GM19351 (cell line): ENCODE data around the gene ME2.
"Not testable (repeated sequence)": the region's sequence is repeated elsewhere in the genome, so short reads cannot be mapped to it uniquely, and the experiment has no call there.

Source experiments
- ATAC-seq: cut with Tn5 transposase; IDR thresholded peaks from one replicate; pipeline ENCODE4 v1.9.1; 2021; ENCODE audit warnings: mild to moderate bottlenecking, moderate library complexity; ENCODE audit not compliant: unreplicated experiment

Gene ME2

DNA sequence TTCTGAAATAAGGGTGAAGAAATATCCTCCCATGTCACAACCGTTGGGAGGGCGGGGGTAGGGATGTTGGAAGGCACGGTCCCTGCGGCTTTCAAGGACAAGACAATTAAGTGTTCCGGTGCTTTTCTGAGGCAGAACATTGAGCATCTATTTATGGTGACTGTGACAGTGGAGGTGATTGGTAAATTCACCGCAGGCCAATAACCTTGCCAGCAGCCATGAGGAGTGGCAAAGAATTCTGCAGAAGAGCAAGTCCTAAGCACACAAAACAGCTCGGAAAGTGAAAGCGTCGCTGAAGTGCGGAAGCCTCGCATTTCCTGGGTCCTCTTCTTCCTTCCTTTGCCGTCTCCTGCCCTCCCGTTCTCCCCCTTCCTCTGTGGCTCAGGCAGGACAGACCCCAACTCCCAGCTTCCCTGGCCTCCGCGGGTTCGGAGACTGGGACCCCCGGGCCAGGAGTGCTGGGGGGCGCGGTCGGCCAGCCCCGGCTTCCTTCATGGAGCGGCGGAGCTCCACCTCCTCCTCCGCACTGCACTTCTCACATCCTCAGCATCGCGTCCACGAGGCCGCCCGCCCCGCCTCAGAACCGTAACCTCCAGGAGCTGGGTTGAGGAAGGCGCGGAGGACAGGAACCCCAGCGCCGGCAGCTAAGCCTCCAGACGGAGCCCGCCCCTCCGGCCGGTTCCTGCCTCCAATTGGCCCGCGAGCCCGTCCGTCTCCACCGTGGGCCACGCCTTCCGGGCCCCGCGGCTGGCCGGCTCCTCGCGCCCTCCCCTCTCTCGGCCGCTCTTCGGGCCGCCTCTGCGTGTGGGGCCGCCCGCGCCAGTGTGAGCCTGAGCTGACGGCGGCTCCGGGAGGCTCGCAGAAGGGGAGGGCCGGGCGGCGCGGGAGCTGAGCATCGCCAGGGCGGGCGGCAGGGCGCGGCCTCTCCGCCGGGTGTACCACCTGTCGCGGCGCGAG is at the start of gene ME2:
Gene ME2, plus strand, starts transcription at position 774 of the 957 bp plus-strand sequence. CDS start 16,703 bp downstream, outside the sequence.
- peak; percentile 90 for ATAC-seq

DNA sequence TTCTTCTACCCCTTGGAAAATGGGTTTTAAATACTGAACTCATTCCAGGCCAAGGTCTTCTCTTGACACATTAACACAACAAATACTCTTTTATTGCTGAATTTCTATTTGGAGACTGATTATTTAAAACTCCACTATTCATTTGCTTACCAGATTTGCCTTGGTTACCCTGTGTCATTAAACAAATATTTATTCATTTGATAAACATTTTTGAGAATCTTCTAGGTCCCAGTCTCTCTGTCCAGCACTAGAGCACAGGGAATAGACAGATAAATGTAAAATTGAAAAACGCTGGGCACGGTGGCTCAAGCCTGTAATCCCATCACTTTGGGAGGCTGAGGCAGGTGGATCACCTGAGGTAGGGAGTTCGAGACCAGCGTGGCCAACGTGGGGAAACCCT is 49.3 kb upstream of the ME2 start:
- ATAC-seq = no peak

DNA sequence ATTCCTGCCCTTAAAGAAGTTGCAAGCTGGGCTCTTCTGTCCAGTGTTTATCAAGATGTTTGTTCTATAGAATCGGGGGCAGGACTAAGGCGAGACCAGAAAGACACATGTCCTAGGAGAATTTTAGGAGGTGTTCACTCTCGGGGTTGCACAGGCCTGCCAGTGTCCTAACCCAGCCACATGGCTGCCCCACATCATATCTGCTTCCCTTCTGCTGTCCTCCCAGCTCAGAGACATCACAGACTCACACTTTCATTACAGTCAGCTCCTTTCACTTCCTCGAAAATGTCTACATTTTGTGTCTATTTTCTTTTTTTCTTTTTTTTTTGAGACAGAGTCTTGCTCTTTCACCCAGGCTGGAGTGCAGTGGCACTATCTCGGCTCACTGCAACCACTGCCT is 48.4 kb upstream of the ME2 start:
- ATAC-seq = peak; percentile 81

DNA sequence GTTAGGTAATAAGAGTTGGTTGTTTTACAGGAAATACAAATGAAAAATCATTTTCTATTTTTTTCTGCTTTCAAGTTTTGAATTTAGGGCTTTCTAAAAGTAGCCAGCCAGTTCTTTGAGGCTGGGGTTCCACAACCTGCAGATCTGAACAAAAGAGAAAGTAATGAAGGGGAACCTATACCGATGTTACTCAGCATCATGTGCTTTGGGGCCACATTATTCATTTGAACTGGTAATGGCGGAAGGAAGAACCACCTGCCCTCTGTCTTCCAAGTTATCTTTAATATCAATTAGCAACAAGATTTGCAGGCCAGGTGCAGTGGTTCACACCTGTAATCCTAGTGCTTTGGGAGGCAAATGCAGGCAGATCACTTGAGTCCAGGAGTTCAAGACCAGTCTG is 46.2 kb upstream of the ME2 start:
- ATAC-seq = peak; percentile 65

DNA sequence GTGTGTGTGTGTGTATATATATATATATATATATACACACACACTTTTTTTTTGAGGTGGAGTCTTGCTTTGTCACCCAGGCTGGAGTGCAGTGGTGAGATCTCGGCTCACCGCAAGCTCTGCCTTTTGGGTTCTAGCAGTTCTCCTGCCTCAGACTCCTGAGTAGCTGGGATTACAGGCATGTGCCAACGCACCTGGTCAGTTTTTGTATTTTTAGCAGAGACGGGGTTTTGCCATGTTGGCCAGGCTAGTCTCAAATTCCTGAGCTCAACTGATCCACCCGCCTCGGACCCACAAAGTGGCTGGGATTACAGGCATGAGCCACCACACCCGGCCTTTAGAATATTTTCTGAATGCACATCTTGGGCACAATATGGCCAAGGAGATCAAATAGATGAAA is 45.4 kb upstream of the ME2 start:
- not testable (repeated sequence) for ATAC-seq

DNA sequence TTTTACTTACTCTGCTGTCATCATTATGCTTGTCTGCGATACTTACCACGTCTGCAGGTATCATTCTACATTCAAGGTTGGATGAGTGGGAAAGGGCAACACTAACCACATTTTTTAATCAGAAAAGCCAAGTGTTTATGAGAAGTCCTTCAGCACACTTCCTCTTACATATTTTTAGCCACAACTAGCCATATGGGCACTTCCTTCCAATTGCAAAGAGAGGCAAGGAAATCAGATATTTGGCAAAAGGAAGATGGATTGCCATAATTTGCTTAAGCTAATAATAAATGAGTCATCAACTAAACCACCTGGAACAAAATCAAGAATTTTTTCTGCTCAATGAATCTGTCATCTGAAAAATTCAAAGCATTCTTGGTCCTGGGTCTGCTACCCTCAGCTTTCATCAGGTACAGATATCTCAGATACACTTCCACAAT is 42.4 kb upstream of the ME2 start:
- no peak for ATAC-seq

DNA sequence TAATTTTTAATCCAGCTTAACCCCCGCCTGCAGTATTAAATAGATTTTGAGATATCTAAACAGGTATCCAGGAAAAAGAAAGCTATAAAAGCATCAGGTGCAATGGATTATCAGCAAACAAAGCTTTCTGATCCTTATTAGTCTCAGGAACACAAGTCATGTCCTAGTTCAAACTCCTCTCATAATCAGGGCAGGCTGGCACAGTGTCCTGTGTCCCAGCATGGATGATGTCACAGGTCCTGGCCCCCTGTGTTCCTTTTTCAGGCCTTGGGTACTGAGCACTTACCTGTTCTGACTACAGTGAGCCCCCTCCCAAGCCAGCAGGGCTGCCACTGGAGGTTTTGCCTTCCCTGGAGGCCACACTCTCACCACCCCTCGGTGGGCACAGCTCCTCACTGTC is 39.6 kb upstream of the ME2 start:
- ATAC-seq = no peak

DNA sequence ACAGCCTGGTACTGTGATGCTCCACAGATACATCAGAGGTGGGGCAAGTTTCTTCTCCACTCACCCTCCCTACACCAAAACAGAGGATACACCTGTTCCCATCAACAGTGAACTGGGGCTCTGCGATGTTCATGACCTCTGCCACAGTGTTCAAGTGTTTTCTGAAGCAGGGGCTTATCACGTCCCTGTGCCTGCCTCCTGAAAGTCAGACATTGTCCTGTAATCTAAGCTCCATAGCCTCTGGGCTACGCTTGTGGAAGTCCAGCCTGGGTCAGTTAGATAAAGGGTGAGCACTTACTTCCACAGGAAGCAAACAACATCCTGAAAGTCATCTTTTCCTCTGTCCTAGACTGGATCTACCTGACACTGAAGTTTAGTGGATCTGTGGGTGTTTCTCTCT is 38.9 kb upstream of the ME2 start:
- no peak for ATAC-seq

DNA sequence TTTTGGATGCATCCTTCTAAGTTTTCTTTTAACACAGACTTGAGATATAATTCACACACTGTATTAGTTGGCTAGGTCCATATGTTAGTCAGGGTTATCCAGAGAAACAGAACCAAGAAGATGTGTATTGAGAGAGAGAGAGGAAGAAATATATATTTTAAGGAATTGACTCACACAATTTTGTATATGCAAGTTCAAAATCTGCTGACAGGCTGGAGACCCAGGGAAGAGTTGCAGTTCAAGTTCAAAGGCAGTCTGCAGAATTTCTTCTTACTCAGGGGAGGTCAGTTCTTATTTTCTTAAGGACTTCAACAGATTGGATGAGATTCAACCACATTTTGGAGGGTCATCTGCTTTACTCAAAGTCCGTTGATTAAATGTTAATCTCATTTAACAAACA is 36.1 kb upstream of the ME2 start:
- ATAC-seq = no peak

DNA sequence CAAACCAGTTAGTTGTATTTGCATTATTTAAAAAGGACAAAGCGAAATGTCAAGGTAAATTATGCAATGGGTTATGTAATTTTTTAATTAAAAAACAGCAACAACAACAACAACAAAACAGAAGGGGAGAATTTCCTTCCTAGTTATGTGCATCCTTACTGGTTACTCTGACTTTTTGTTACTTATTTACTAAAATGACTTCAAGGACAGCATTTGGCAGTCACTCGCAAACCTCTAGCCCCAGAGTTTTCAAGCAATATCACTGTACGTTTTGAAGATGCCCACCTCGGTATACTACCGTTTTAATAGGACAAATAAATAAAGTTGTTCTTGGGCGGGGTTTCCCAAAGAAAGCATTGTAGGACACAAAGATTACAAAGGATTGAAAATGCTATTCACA is 34.4 kb upstream of the ME2 start:
- ATAC-seq = no peak

DNA sequence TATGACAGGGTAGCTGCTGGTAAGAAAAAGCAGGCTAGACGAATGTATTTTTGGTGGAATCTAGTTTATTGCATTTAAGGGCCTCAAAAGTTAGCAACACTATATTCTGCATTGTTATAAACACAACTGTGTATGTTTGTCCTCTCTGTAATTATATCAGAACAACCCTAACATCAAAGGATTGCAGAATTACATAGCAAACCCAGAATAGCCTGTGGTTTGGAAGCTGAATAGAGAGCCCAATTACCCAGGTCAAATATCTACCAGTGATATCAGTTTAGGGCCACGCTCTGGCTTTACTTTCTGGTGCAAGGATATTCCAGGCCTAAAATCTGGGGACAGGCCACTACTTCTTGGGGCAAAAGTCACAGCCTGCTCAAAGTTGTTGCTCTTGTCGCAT is 34.0 kb upstream of the ME2 start:
- ATAC-seq = no peak

DNA sequence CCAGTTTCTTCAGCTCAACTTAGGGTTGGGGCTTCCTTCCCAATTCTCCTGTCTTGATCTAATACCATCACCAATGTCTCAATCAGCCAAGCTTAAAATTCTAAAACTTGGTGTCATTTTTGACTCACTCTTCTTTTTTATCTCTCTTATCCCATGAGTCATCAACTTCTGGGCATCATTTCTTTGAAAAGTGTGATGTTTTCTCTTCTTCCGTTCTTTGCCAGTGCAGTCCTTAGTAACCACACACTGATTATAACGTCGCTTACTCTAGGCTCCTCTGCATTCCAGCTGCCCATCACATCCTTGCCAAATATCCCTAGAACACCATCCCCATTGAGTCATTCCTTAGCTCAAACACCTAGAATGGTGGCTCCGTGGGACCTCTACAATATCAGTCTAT is 31.7 kb upstream of the ME2 start:
- ATAC-seq = no peak

DNA sequence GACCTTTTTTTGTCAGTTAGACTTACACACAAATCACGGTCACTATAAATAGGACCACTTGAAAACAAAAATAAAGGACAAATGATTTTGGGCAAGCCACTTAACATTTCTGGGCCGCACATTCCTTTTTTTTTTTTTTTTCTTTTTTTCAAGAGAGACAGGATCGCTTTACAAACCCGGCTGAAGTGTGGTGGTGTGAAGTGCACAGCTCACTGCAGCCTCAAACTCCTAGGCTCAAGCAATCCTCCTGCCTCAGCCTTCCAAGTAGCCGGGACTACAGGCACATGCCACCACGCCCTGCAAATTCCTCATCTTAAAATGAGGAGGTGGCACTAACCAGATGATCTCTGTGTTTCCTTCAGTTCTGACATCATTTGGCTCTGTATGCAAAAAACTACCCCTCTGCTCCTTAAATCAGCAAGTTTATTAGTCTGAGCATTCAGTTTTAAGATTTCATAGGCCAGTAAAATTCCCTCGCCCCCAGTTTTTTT is 30.8 kb upstream of the ME2 start:
- no peak for ATAC-seq

DNA sequence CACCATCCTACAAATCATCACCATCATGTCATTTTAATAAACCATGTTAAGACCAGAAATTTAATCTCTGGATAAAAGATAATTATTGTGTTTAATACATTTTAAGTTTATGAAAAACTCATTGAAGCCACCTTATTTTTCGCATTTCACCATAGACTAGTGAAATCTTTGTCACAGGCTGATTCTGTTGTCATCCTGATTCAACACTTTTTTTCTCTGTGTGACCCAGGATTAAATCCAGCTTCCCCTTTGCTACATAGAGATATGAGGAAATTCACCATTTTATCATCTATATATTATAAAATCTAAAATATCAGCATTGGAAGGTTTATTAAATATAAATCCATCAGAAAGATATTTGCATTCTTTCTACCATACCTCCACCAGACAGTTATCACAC is 29.9 kb upstream of the ME2 start:
- ATAC-seq = no peak

DNA sequence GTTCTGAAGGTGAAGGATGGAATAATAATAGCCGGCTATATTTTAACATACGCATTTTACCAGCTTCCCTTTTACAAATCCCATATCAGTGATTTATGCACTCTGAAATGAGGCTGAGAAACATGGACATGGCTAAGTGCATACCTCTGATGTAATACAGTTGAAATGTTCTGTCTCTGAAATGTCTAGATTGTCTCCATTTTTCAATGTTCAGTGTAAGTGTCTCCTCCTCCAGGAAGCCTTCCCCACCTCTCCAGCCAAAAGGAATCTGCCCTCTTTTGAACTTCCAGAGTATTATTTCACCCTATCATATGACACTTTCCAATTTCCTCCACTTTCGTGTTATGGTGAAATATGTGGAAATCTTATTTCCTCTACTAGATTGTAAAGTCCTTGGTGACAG is 29.5 kb upstream of the ME2 start:
- ATAC-seq = no peak

DNA sequence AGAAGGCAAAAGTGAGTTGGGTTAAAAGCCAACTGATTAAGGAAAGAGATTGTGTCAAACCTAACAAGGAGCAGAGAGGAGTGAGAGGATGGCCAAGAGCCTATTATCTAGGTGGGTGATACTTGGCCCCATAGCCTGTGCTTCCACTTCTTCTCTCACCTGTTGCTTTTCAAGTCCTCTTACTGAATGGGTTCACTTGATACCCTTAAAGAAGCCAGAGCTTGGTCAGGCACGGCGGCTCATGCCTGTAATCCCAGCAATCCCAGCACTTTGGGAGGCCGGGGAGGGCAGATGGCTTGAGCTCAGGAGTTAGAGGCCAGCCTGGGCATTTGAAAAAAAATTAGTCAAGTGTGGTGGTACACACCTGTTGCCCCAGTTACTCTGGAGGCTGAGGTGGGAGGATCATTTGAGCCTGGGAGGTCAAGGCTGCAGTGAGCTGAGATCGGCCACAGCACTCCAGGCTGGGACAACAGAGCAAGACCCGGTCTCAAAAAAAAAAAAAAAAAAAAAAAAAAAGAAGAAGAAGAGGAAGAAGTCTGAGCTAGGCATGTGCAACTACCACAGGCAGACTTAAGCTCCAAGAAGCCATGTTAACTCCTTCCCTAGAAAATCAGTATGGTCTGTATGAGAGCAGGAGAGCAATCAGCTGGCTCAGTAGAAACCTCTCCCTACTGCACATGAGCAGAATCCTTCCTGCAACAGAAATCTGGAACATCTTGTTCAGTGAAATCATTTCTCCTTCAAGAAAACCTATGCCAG is 28.4 kb upstream of the ME2 start:
- ATAC-seq = no peak

DNA sequence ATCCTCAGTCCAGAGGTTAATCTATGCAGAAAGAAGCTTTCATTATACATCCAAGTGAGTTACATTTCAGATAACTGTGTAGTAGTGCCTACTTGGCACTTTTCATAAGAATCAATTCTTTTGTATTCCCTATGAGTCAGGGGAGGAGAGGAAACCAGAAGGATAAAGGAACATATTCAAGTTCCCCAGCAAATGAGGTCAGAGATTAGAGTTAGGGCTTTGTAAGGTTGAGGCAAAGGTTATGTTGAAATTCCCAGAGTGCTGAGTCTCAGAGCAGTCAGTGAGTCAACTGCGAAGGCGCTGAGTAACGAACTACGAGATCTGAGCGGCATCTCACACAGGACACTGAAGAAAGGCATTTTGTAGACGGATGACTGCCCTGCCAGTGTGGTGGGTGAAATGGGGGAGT is 25.1 kb upstream of the ME2 start:
- no peak for ATAC-seq

DNA sequence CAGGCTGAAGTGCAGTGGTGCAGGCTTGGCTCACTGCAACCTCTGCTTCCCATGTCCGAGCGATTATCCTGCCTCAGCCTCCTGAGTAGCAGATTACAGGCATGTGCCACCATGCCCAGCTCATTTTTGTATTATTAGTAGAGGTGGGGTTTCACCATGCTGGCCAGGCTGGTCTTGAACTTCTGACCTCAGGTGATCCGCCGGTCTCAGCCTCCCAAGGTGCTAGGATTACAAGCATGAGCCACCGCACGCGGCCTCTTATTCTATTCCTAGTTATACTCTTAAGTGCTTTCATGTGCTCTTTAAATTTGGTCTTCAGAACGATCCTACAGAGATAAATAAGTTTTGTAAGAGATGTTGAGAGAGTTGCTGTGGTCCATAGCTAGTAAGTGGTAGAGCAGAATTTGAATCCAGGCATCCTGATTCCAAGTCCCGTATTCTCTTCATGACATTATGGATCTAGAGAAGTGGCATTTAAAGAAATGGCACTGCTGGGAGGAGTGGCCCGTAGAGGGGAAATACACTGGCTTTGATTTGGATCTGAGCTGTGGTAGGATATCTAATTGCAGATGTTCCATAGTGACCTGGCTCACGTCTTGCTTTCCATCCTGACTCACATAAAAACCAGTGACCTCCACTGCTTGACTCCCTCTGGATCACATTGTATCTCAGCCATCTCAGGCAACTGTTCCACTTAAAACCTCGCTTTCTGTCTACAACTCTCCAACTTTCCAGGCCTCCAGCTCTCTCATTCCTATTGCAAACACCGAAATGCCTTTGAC is 22.8 kb upstream of the ME2 start:
- ATAC-seq = no peak

DNA sequence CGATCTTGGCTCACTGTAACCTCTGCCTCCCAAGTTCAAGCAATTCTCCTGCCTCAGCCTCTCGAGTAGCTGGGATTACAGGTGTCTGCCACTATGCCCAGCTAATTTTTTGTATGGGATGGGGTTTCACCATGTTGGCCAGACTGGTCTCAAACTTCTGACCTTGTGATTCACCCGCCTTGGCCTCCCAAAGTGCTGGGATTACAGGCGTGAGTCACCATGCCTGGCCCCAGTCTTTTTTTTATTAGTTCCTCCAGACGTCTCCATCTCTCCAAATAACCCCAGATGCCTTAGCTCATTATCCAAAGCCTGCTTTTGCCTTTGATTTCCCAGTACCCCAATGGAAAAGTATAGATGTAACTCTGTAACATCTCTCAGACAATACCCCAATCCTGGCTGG is 21.8 kb upstream of the ME2 start:
- not testable (repeated sequence) for ATAC-seq

DNA sequence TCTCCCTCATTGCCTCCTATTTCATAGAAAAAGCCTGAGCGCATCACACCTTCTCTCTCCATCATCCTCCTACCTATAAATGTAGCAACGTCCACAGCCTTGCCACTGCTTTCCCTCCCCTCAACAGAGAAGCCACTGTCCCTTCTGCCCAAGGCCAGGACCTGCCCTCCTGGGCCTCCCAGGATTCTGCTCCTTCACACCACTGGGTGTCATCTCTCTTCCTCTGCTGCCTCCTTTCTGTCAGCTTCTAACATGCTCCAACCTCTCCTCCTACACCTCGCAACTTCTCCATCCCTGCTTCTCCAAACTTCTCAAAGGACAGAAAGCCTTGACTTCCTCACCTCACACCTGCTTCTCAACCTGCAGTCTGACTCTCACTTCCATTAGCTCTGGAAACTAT is 21.2 kb upstream of the ME2 start:
- no peak for ATAC-seq
